ENCODE results near the gene CUX1.

- TF ChIP-seq POLR2A (IDR thresholded peaks at IDR 0.05) (no peak), CTCF (IDR thresholded peaks at IDR 0.05) (no peak)
Measured at GRCh38 chr7:102296514-102296913, 479.1 kb downstream of the CUX1 start.

Measured in lower leg skin (tissue), 3 donors.